IPS-NIHi11 (cell line): ENCODE data around the gene AMIGO2.
A peak's percentile ranks its signal among the peaks of the same experiment; 100 is the strongest.
"Not testable (repeated sequence)": the region's sequence is repeated elsewhere in the genome, so short reads cannot be mapped to it uniquely, and the experiment has no call there.

Experiments
- DNase-seq: peaks from one replicate; pipeline ENCODE4 v3.0.0; 2012; ENCODE audit warnings: mixed read lengths, low spot score

The AMIGO2 gene

DNA sequence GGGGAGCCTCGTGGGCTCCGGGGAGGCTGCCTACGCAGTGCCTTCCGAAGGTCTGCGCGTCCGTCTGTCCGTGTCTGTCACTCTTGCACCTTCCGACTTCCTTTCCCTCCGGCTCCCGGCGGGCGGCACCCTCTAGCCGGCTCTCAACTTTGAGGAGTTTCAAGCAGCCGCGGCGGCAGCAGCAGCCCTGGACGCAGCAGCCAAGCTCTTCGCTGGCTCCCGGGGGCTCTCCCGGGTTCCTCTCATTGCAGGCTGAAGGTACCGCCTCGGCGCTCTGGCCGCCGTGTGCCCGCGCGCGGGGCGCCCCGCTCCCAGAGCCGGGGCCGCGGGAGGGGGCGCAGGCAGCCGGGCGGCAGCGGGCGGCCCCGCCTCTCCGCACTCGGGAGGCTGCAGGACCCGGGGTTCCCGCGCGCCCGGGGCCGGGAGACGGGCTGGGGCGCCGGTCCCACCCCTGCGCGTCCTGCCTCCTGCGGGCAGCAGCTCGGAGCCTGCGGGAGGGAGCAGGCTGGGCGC lies at the start of gene AMIGO2, which contains the start of gene PCED1B:
Gene AMIGO2, minus strand, starts transcription at position 492 of the 513 bp plus-strand sequence. CDS start 957 bp downstream, outside the sequence.
Gene PCED1B, plus strand, starts transcription at position 154 of the 513 bp plus-strand sequence. CDS start 155,443 bp downstream, outside the sequence.
- peak; percentile 68 for DNase-seq

DNA sequence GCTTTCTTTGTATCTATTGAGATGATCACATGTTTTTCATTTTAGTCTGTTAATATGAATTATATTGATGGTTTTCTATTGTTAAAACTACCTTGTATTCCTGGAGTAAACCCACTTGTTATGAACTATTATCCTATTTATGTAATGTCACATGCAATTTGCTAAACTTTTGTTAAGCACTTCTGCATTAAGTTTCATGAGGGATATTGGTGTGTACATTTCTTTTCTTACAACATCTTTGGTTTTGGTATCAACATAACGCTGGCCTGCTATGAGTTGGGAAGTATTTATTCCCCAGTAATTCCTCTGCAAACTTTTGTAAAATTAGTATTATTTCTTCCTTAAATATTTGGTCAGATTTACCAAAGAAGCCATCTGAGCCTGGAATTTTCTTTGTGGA lies 46.5 kb upstream of the AMIGO2 start:
- no peak for DNase-seq

- no peak for DNase-seq
Observed at GRCh38 chr12:47124451-47124850, 44.7 kb upstream of the AMIGO2 start.

GRCh38 chr12:47123730-47124129 lies 44.0 kb upstream of the AMIGO2 start:
- DNase-seq, result no peak

- DNase-seq, result no peak
Observed at GRCh38 chr12:47122602-47123001, 42.8 kb upstream of the AMIGO2 start.

GRCh38 chr12:47121146-47121545 lies 41.4 kb upstream of the AMIGO2 start:
- DNase-seq, result no peak

DNA sequence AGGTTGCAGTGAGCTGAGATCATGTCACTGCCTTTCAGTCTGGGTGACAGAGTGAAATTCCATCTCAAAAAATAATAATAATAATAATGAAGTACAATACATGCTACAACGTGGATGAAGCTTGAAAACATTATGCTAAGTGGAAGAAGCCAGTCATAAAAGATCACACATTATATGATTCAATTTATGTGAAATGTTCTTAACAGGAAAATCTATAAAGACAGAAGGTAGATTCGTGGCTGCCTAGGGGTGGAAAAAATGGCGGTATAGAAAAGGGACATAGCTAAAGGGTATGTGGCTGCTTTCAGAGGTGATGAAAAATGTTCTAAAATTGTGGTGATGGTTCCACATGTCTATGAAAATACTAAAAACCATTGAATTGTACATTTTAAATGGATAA lies 41.0 kb upstream of the AMIGO2 start:
- DNase-seq, result no peak

- DNase-seq, result not testable (repeated sequence)
Observed at GRCh38 chr12:47117305-47117704, 37.5 kb upstream of the AMIGO2 start.

GRCh38 chr12:47114481-47114892 lies 34.7 kb upstream of the AMIGO2 start:
- DNase-seq, result no peak

- no peak for DNase-seq
Observed at GRCh38 chr12:47112679-47113078, 32.9 kb upstream of the AMIGO2 start.

DNA sequence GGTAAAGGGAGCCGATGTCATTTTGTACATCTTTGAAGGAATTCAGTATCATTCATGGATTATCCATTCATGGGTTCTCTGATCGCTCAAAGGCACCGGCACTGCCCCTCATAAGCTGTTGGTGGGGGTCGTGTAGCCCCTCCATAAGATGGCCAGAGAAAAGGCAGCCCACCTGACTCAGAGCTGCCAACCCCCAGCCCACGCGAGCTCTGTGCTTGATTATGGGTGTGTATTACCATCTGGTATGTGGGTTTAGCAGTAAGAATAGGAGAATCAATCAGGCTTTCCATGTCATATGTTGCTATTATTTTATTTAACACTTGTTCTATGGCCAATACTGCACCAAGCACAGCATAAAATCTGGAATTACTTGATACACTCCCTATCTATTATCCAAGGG lies 32.1 kb upstream of the AMIGO2 start:
- DNase-seq, result no peak

DNA sequence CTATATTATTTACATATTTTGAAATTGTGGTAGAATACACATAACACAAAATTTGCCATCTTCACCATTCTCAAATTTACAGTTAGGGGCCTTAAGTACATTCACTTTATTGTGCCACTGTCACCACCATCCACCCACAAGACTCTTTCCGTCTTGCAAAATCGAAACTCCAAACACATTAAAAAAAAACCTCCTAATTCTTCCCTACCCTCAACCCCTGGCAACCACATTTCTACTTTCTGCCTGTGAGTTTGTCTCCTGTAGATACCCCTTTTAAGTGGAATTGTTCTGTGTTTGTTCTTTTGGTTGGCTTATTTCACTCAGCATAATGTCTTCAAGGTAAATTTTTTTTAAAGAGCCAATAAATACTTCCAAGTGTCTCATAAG lies 31.6 kb upstream of the AMIGO2 start:
- no peak for DNase-seq

DNA sequence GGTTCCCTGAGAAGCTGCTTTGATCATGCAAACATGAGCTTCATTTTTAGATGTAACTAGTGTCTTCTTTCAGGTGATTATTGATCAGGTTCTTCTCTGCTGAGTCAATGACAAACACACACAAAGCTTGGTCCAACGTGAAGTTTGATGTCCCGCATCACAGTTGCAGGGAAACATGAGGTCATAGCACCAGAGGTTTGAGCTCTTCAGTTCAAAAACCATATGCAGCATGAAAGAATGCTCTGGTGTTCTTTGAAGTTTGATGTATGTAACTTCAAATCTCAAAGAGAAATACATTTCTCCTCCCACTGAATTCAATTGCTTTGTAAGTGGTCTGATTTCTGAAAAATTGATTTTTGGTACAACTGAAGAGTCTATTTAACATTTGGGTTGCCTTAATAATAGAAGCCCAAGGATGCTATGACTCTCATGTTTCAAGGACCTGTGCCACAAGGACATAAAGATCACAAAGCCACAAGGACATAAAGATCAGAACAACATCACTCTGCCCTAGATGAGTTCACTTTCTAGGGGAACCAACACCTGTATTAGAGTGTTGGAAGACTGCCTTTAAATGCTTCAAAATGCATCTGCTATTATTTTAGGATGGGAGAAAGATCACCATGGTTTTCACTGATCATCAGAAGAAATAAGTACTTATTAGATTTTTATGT lies 31.1 kb upstream of the AMIGO2 start:
- DNase-seq, result no peak

DNA sequence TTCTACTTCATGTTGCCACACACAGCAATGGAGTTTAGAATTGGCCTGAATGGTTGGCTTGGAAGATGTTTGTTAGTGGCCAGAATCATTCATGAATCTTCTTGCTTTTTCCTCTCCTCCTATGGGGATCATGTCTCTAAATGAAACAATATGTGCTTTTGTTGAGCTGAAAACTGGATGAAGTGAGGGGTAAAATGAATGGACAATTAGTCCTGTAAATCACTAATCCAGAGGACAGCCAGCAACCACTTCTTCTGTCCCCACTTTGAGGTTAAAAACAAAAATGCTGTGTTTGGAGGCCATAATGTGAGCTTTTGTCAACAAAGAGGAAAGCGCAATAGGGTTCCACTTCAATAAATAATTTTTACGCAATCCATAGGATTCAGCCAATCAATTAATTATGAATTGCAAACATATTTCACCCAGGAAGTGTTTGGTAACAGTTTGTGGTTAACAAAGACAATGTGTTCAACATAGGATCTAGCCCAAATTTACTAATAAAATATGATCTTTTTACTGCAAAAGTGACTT lies 30.3 kb upstream of the AMIGO2 start:
- no peak for DNase-seq

DNA sequence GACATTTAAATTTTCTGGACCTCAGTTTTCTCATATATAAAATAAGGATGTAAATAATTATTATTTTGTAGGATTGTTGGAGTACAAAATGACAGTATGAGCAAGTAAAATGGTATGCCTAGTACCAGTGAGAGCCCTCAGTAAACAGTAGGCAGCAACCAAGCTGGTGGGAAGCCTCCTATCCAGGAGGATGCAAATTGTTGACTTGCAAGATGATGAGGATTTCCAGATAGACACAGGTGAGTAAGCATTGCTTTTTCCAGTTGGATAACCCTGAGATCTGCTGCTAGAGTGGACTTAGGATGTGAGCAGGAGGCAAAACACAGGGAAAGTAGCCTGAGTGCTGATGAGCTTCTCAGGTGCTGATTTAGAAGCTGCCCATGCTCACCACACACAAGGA lies 28.2 kb upstream of the AMIGO2 start:
- DNase-seq, result no peak

DNA sequence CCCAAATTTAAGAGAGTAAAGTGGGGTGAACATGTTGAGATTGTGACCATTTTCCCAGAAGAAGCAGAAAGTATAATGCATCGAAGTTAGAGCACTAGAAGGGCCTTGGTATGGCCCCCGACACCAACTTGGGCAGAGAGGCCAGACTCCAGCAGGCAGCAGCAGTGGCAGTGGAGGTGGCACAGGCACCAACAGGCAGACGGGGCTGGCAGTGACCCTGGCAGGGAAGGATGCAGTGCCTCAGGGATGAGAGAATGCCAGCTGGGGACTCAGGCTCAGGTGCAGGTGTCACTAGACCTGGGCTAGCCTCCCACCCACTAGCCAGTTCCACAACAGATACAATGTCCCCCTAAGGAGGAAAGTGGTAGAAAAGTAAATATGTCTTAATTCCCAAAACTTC lies 27.7 kb upstream of the AMIGO2 start:
- DNase-seq, result no peak

- no peak for DNase-seq
Observed at GRCh38 chr12:47105914-47106674, 26.3 kb upstream of the AMIGO2 start.

DNA sequence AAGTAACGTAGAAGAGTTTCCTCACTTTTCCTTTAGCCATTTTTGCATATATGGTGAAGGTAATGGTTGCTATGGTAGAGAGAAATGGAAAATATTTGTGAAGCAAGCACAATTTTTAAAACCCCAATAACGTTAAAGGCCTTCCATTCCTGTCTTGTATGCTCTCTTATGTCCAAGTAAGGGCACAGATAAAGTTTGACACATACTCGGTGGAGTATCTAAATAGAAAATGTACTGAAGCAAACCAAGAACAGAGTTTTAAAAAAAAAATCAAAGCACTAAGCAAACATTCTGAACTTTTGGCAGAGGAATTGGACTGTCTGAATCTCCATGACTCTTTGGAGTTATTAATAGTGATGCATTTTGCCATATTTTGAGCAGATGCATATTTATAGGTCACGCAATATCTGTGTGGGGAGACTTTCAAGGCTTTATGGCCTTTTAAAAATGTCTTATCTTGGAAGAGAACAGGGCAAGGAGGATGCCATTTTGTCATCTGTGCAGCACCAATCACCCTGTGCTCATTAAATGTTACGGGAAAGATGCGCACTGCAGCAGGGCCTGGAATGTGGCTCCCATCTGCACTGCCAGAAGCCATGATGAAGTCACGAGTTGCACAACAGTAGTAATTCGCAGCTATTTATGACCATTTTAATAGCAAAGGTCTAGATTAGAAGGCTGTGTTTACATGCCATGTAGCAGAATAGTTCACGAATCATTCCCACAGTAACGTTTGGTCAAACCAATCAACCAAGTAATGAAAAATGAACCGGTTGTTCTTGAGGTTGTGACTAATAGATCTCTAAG lies 23.3 kb upstream of the AMIGO2 start:
- no peak for DNase-seq

DNA sequence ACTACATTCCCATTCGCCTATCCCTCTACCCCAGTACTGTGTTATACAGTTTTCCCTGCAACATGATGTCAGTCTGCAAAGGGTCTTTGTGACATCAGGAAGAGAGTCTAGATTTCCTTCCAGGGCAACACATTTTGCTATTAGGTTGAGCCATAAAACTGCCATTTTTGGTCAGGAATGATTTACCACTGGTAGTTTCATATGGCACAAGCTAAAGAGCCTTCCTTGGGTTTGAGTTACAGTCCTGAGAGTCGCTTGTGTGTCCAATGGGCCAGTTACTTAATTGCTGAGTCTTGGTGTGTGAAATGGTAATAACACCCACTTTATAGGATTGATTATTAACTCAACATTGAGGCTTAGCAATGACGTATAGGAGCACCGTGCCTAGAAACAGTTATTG lies 22.6 kb upstream of the AMIGO2 start:
- DNase-seq, result no peak

DNA sequence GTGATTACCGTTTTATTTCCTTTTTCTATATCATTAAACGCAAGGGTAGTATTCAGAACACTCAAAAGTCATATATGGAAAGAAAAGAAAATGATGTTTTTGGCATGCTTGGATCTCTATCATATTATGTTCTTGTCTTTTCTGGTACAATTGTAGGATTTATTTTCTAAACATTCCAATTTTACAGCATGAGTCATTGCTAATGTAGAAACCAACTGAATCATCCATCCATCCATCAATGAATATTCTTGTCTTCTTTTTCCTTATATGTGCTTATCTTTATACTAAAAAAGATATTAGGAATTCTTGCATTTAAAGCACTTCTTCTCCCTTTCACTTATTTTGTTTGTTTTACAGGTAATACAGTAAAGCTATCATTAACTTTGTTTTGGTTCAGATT lies 20.4 kb upstream of the AMIGO2 start:
- DNase-seq, result no peak

DNA sequence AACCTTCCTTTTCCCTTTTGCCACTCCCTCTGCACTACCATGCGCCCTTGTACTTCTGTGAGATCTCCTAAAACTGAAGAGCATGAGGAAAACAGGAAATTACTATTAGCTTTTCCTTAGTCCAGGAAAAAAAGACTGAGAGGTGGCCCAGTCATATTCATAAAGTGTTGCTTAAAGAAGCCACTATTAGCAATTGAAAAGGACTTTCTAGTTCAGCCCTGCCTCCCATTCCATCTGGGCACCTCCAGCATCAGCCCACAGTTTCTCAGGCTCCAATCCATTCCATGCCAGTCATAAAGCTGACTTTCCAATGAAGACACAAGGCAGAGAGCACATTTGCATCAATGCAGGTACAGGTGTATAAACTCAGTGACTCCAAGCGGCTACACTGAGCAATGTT lies 19.9 kb upstream of the AMIGO2 start:
- DNase-seq, result no peak

- no peak for DNase-seq
Observed at GRCh38 chr12:47098099-47098498, 18.3 kb upstream of the AMIGO2 start.
